Esophagus muscularis mucosa (tissue), 4 donors: Measurements from ENCODE around the gene NTPCR. TPM values are rescaled to one million over a fixed set of nuclear protein-coding genes. Genes with fewer than 3 reads are reported as not detected.

ENCODE experiments used
- DNase-seq: peaks from one replicate; pipeline ENCODE4 v3.0.0-alpha.2; 2017; ENCODE audit errors: extremely low spot score
- H3K27ac ChIP-seq, 4 donors: fragments of 200-600 bp; sonication (generic); replicated peaks in 1 of 4; 1 replicate in 3 of 4; 2 replicates in 1 of 4; pipeline ENCODE4 v1.5.1; 2016 to 2019; ENCODE audit warnings: mild to moderate bottlenecking in 1 of 4
- H3K27me3 ChIP-seq, 4 donors: fragments of 200-600 bp; sonication (generic); one replicate each; pipeline versions ENCODE4 v1.5.1 to v1.6.0; 2016 to 2019
- H3K36me3 ChIP-seq, 4 donors: fragments of 200-600 bp; sonication (generic); one replicate each; pipeline ENCODE4 v1.5.1; 2016 to 2019
- H3K4me1 ChIP-seq, 4 donors: fragments of 200-600 bp; sonication (generic); one replicate each; pipeline ENCODE4 v1.5.1; 2016 to 2019
- H3K4me3 ChIP-seq, 4 donors: fragments of 200-600 bp; sonication (generic); 1 replicate in 2 of 4; 2 replicates in 2 of 4; pipeline ENCODE4 v1.5.1; 2016 to 2019; ENCODE audit warnings: mild to moderate bottlenecking in 4 of 4, moderate library complexity in 1 of 4
- H3K9me3 ChIP-seq, 4 donors: fragments of 200-600 bp; sonication (generic); 1 replicate in 3 of 4; 2 replicates in 1 of 4; pipeline ENCODE4 v1.5.1; 2016 to 2019
- CTCF ChIP-seq, 3 experiments: fragments of 200-600 bp in 2 of 3; fragments of 450-650 bp in 1 of 3; sonication (generic) in 2 of 3; IDR thresholded peaks; one replicate each; pipeline ENCODE4 v1.5.1; 2017 to 2019; ENCODE audit warnings: antibody characterized with exemption in 3 of 3, mild to moderate bottlenecking in 2 of 3, moderate library complexity in 1 of 3
- EP300 ChIP-seq: sonication (generic); formaldehyde crosslinking; IDR thresholded peaks from one replicate; pipeline ENCODE4 v1.6.1; 2017; ENCODE audit warnings: antibody characterized with exemption
- POLR2A ChIP-seq: fragments of 450-650 bp; IDR thresholded peaks from one replicate; pipeline ENCODE4 v1.6.1; 2017; ENCODE audit warnings: antibody characterized with exemption, moderate library complexity, mild to moderate bottlenecking, low read depth
- POLR2AphosphoS5 ChIP-seq, 2 donors: sonication (generic); formaldehyde crosslinking; IDR thresholded peaks; one replicate each; pipeline ENCODE4 v1.6.1; 2017; ENCODE audit warnings: antibody characterized with exemption in 2 of 2
- WGBS: methylation state at CpG from one replicate; pipeline ENCODE4 v1.1.5; 2018; 5-methylcytosine and 5-hydroxymethylcytosine counted together
- intact Hi-C: fragments of 100-400 bp; cut with DNase I; formaldehyde crosslinking; loops from one replicate; pipeline ENCODE4 v1.15.1; 2023
- total RNA-seq, 4 donors: library from RNA; depleted of rRNA; stranded (reverse); fragments of >200 nt; gene quantifications; one replicate each; pipeline versions ENCODE4 v1.1.0 to v1.2.1, GENCODE V29; 2016

The NTPCR gene
- total RNA-seq, 4 donors from 2014 or later: 21.7 to 26.6 (median 24.6) TPM

- intact Hi-C loops: no loop called here
- 90% methylated on average over 2 of the region's 2 CpGs for WGBS
- Histone ChIP-seq H3K4me3 (no peak overlapping the region), H3K4me1 (peaks cover 0 to 12% (median 9%) of the 10 kb centered on the region in 4 donors), H3K36me3 (no peaks in the 10 kb centered on the region), H3K9me3 (no peaks in the 10 kb centered on the region), H3K27ac (no peak overlapping the region), H3K27me3 (no peaks in the 10 kb centered on the region)
- no peak for DNase-seq
- TF ChIP-seq POLR2AphosphoS5 (IDR thresholded peaks at IDR 0.05): no peak
- TF ChIP-seq EP300: no peak
- no peak for TF ChIP-seq POLR2A
- no peak for TF ChIP-seq CTCF (IDR thresholded peaks at IDR 0.05)
Measured at GRCh38 chr1:233022246-233022645, 71.8 kb downstream of the NTPCR start.

GRCh38 chr1:233024199-233024598, 73.8 kb downstream of the NTPCR start:
- intact Hi-C loops: no loop called here
- no peak for TF ChIP-seq EP300
- no peak for TF ChIP-seq POLR2AphosphoS5 (IDR thresholded peaks at IDR 0.05)
- TF ChIP-seq POLR2A: no peak
- TF ChIP-seq CTCF (IDR thresholded peaks at IDR 0.05): no peak
- Histone ChIP-seq H3K27me3 (no peaks in the 10 kb centered on the region), H3K4me1 (peaks cover 0 to 12% (median 9%) of the 10 kb centered on the region in 4 donors), H3K27ac (no peak overlapping the region), H3K9me3 (no peaks in the 10 kb centered on the region), H3K4me3 (no peak overlapping the region), H3K36me3 (no peaks in the 10 kb centered on the region)
- DNase-seq: no peak
- WGBS: 84% methylated on average over 9 of the region's 9 CpGs

- Histone ChIP-seq H3K36me3 (no peaks in the 10 kb centered on the region), H3K27ac (no peak overlapping the region), H3K9me3 (no peaks in the 10 kb centered on the region), H3K4me1 (peaks cover 0 to 12% (median 7%) of the 10 kb centered on the region in 4 donors), H3K4me3 (no peak overlapping the region), H3K27me3 (no peaks in the 10 kb centered on the region)
- no peak for TF ChIP-seq POLR2AphosphoS5 (IDR thresholded peaks at IDR 0.05)
- peak in 1 of 3 experiments; percentile 38 for TF ChIP-seq CTCF (IDR thresholded peaks at IDR 0.05)
- TF ChIP-seq POLR2A: no peak
- TF ChIP-seq EP300: no peak
- 75% methylated on average over 12 of the region's 12 CpGs for WGBS
- DNase-seq: no peak
- intact Hi-C loops: no loop called here
Measured at GRCh38 chr1:233025157-233025556, 74.7 kb downstream of the NTPCR start.

GRCh38 chr1:233025567-233025966, 75.2 kb downstream of the NTPCR start:
- DNase-seq: no peak
- Histone ChIP-seq H3K4me1 (peaks cover 0 to 9% (median 3%) of the 10 kb centered on the region in 4 donors), H3K36me3 (no peaks in the 10 kb centered on the region), H3K9me3 (no peaks in the 10 kb centered on the region), H3K27ac (no peak overlapping the region), H3K4me3 (no peak overlapping the region), H3K27me3 (no peaks in the 10 kb centered on the region)
- intact Hi-C loops: no loop called here
- TF ChIP-seq POLR2A (no peak), POLR2AphosphoS5 (IDR thresholded peaks at IDR 0.05) (no peak), EP300 (no peak), CTCF (IDR thresholded peaks at IDR 0.05) (no peak)
- WGBS: 84% methylated on average over 2 of the region's 2 CpGs

- H3K27me3 ChIP-seq: no peaks in the 10 kb centered on the region
- H3K27ac ChIP-seq: no peak overlapping the region
- 48% methylated on average over 5 of the region's 5 CpGs for WGBS
- TF ChIP-seq EP300 (no peak), POLR2A (no peak), POLR2AphosphoS5 (IDR thresholded peaks at IDR 0.05) (no peak), CTCF (IDR thresholded peaks at IDR 0.05) (no peak)
- no peaks in the 10 kb centered on the region for H3K4me1 ChIP-seq
- intact Hi-C loops: no loop called here
- DNase-seq: no peak
- no peaks in the 10 kb centered on the region for H3K9me3 ChIP-seq
- no peaks in the 10 kb centered on the region for H3K36me3 ChIP-seq
- H3K4me3 ChIP-seq: peak overlapping the region in 1 of 4 donors; percentile 16
Measured at GRCh38 chr1:233027046-233027445, 76.6 kb downstream of the NTPCR start.
